GM12864 (cell line): Measurements from ENCODE around the gene TBRG4.

Source experiments
- DNase-seq: peaks from one replicate; pipeline ENCODE4 v3.0.0-alpha.2; 2011; ENCODE audit warnings: low read depth
- H3K4me3 ChIP-seq: 2 replicates; pipeline ENCODE4 v1.5.1; 2011; ENCODE audit warnings: mild to moderate bottlenecking, low read depth, low read length, control low read depth
- TF ChIP-seq, protein P1 (sequence below): IDR thresholded peaks from 2 replicates; pipeline ENCODE4 v1.5.1; 2011; ENCODE audit warnings: low read depth, mild to moderate bottlenecking, moderate library complexity, low read length, control low read depth, inconsistent platforms; ENCODE audit errors: missing control alignments

TBRG4 gene

DNA sequence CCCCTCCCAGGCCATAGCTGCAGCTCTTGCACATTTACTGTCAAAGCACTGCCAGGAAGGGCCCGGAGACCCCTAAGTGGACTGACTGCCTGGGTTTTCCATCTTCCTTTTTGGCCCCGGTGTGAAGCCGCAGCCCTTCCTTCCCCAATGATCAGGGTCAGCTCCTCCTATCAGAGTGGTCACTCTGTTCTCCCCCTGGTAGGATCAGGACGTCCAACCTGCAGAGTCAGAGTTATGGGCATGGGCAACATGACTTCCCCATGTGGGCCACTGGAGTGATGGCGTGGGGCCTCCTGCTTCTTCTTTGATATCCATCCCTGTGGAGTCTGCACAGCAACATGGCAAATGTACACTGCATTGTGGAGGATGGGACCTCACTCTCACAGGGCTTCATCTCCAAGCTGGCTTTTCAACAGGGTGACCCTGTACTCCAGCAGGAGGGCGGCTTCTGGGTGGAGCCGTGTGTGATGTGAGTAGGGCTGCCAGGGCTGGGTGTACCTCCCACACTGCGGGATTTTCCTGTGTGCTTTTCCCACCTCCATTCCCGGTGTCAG is 39.7 kb upstream of the TBRG4 start:
- no peak overlapping the region for H3K4me3 ChIP-seq
- TF ChIP-seq, protein P1, sequence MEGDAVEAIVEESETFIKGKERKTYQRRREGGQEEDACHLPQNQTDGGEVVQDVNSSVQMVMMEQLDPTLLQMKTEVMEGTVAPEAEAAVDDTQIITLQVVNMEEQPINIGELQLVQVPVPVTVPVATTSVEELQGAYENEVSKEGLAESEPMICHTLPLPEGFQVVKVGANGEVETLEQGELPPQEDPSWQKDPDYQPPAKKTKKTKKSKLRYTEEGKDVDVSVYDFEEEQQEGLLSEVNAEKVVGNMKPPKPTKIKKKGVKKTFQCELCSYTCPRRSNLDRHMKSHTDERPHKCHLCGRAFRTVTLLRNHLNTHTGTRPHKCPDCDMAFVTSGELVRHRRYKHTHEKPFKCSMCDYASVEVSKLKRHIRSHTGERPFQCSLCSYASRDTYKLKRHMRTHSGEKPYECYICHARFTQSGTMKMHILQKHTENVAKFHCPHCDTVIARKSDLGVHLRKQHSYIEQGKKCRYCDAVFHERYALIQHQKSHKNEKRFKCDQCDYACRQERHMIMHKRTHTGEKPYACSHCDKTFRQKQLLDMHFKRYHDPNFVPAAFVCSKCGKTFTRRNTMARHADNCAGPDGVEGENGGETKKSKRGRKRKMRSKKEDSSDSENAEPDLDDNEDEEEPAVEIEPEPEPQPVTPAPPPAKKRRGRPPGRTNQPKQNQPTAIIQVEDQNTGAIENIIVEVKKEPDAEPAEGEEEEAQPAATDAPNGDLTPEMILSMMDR = no peak
- DNase-seq = no peak

- TF ChIP-seq, protein P1 = no peak
- H3K4me3 ChIP-seq = no peak overlapping the region
- no peak for DNase-seq
Observed at GRCh38 chr7:45150199-45150598, 38.7 kb upstream of the TBRG4 start.

DNA sequence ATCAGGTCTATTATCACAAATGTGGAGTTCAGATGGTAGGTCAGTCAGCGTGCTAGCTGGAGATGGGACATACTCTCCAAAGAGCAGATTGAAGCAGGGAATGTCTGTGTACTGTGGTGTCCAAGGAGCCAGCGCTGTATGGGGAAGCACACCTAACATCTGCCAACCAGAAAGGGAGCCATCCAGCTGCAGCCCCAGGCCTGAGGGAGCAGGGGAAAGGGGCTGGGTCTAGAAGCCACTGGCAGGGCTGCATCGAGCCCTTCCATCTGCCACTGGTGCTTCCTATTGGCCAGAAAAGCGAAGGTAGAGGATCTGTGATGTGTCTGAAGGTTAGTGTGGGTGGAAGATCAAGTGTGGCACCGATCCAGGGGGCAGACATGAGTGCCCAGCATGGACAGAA is 38.1 kb upstream of the TBRG4 start:
- TF ChIP-seq, protein P1 = no peak
- DNase-seq = no peak

DNA sequence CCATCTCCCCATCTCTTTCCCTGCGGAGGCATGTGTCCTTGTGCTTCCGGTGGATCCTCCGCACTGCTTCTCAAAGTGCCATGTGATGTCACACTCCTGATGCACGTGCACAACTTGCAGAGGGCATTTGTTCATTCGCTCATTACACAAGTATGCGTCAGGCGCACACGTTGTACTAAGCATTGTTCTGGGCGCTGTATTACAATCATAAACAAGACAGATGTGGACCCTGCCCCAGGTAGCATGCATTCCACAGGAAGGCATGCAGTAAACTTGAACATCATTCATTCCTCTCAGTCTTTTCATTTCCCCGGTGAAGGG is 37.1 kb upstream of the TBRG4 start:
- no peak for DNase-seq

More for the DNA sequence above, 38.1 kb upstream of the TBRG4 start:
- no peak overlapping the region for H3K4me3 ChIP-seq

GRCh38 chr7:45147858-45148652 is 36.6 kb upstream of the TBRG4 start:
- TF ChIP-seq, protein P1 = no peak
- no peak for DNase-seq
- no peak overlapping the region for H3K4me3 ChIP-seq

More for the DNA sequence above, 37.1 kb upstream of the TBRG4 start:
- TF ChIP-seq, protein P1 = no peak
- H3K4me3 ChIP-seq = no peak overlapping the region

DNA sequence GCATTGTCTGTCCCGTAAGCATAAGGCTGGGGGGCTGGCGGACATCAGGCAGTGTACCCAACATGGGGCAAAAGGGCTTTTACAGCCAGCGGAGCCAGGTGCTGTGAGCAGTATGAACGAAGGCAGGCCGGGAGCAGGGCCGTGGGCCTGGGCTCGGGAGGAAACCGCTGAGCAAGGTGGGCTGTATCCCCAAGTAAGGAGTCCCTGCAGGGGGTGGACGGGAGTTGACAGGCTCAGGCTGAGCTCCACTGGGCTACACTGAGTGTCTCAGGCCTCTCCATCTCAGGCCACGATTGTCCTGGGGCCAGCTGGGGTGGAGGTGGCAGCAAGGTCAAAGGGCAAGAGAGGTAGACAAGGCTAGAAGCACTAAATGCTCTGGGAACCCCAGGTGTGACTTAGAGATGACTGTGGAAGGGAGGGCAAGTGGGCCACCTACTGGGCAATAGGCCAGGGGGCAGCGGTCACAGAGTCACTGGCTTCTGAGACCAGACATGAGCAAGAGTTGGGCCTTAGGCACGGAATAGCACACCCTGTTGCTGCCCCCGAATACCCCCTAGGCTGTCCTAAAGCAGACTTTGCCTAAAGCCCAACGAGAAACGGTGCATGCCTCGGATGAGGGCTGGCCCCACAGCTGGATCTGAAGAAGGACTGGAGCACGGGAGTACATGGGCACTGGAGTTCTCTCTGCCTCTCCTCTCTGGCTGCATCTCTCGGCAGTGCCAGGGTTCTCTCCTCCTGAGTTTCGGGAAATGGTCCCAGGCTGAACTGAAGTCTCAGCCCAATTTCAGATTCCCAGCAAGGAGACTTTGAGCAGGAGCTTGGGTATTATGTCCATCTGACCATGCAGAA is 35.3 kb upstream of the TBRG4 start:
- no peak for DNase-seq
- TF ChIP-seq, protein P1 = no peak

More for the DNA sequence above, 35.3 kb upstream of the TBRG4 start:
- H3K4me3 ChIP-seq = no peak overlapping the region
